Sigmoid colon (tissue), 4 donors: ENCODE results near the gene PCK1.

ENCODE experiments used
- POLR2A ChIP-seq, 2 donors: fragments of 450-650 bp; IDR thresholded peaks; one replicate each; pipeline ENCODE4 v1.6.1; 2016; ENCODE audit warnings: antibody characterized with exemption in 2 of 2, mild to moderate bottlenecking in 2 of 2, moderate library complexity in 2 of 2
- POLR2AphosphoS5 ChIP-seq, 4 donors: sonication (generic); formaldehyde crosslinking; IDR thresholded peaks; one replicate each; pipeline ENCODE4 v1.6.1; 2017; ENCODE audit warnings: antibody characterized with exemption in 4 of 4
- TF ChIP-seq, protein P1 (sequence below), 4 experiments: fragments of 450-650 bp in 3 of 4; fragments of 200-600 bp in 1 of 4; IDR thresholded peaks; one replicate each; pipeline ENCODE4 v1.5.1; 2016 to 2019; ENCODE audit warnings: antibody characterized with exemption in 4 of 4, mild to moderate bottlenecking in 3 of 4, moderate library complexity in 2 of 4

DNA sequence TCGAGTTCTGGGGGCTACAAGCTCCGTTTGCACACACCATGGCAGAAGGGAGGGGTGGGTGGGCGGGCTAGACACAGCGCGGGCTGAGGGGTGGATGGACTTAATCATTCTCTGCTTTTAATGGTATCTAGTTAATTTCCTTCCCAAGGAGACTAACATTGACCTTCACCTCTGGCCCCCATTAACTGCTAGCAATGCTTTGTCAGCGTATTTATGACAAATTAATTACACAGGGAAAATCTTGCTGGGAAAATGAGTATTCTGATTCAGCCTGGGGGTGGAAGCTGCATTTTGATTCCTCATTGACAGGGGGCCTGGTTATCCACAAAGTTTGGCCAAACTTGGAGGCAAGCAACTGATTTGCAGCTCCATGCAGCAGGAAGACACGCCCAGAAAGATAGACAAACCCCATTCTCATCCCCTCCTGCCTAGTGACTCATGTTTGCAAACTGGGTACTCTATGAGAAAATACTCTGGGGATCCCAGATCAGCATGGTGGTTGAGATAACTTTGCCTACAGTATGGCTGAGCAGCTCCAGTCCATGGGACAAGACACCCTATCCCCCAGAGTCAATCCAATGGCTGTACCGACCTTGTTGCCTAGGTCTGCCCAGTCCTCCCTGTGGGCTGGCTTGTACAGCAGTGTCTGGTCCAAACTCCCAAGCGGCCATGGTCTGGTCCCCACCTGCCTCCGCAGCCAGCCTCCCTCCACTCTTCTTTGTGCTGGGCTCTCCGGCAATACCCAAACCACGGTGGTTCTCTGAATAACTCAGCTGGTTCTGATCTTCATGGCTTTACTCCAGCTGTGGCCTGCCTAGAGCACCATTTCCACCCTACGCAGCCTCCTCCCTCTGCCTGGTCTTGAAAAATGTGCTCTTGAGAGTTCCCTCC is 39.7 kb downstream of the PCK1 start:
- TF ChIP-seq, protein P1, sequence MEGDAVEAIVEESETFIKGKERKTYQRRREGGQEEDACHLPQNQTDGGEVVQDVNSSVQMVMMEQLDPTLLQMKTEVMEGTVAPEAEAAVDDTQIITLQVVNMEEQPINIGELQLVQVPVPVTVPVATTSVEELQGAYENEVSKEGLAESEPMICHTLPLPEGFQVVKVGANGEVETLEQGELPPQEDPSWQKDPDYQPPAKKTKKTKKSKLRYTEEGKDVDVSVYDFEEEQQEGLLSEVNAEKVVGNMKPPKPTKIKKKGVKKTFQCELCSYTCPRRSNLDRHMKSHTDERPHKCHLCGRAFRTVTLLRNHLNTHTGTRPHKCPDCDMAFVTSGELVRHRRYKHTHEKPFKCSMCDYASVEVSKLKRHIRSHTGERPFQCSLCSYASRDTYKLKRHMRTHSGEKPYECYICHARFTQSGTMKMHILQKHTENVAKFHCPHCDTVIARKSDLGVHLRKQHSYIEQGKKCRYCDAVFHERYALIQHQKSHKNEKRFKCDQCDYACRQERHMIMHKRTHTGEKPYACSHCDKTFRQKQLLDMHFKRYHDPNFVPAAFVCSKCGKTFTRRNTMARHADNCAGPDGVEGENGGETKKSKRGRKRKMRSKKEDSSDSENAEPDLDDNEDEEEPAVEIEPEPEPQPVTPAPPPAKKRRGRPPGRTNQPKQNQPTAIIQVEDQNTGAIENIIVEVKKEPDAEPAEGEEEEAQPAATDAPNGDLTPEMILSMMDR (IDR thresholded peaks at IDR 0.05) = no peak
- no peak for TF ChIP-seq POLR2A (IDR thresholded peaks at IDR 0.05)
- no peak for TF ChIP-seq POLR2AphosphoS5 (IDR thresholded peaks at IDR 0.05)
